ENCODE data around the gene VWA8.
"Not testable (repeated sequence)": the region's sequence is repeated elsewhere in the genome, so short reads cannot be mapped to it uniquely, and the experiment has no call there.

VWA8 gene

GRCh38 chr13:41641429-41641828 is 319.5 kb downstream of the VWA8 start:
- TF ChIP-seq GATA1 (IDR thresholded peaks at IDR 0.05; ENCODE audit: low read depth, low read length) (no peak), POLR2A (IDR thresholded peaks at IDR 0.05; ENCODE audit: low read length) (no peak)
- DNase-seq: no peak

- DNase-seq: no peak
- TF ChIP-seq POLR2A (IDR thresholded peaks at IDR 0.05; ENCODE audit: low read length): no peak
- no peak for TF ChIP-seq GATA1 (IDR thresholded peaks at IDR 0.05; ENCODE audit: low read depth, low read length)
Measured at GRCh38 chr13:41639955-41640780, 320.7 kb downstream of the VWA8 start.

GRCh38 chr13:41639237-41639904 is 321.5 kb downstream of the VWA8 start:
- no peak for TF ChIP-seq GATA1 (IDR thresholded peaks at IDR 0.05; ENCODE audit: low read depth, low read length)
- no peak for DNase-seq

GRCh38 chr13:41637586-41637985 is 323.3 kb downstream of the VWA8 start:
- no peak for DNase-seq
- TF ChIP-seq GATA1 (IDR thresholded peaks at IDR 0.05; ENCODE audit: low read depth, low read length): no peak
- TF ChIP-seq POLR2A (IDR thresholded peaks at IDR 0.05; ENCODE audit: low read length): no peak

DNA sequence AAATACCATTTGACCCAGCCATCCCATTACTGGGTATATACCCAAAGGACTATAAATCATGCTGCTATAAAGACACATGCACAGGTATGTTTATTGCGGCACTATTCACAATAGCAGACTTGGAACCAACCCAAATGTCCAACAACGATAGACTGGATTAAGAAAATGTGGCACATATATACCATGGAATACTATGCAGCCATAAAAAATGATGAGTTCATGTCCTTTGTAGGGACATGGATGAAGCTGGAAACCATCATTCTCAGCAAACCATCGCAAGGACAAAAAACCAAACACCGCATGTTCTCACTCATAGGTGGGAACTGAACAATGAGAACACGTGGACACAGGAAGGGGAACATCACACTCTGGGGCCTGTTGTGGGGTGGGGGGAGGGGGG is 323.9 kb downstream of the VWA8 start:
- not testable (repeated sequence) for DNase-seq

- not testable (repeated sequence) for DNase-seq
Measured at GRCh38 chr13:41636590-41636989, 324.3 kb downstream of the VWA8 start.

DNA sequence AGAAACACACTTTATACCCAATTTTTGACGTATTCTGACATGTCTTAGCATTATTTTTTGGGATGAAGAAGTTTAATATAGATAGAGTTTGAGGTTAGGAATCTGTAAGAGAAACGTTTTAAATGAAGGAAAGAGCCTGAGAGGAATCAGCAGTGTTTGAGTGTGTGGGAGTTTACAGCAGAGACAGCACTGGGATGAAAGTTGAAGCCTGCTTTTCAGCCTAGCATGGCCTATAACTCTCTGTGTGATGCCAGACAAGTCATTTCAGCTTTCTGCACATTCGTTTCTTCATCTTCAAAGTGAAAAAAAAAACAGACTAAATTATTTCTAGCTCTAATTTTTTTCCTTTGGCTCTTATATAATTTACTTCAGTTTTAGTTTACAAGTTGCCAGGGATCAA is 326.5 kb downstream of the VWA8 start:
- no peak for TF ChIP-seq POLR2A (IDR thresholded peaks at IDR 0.05; ENCODE audit: low read length)
- no peak for TF ChIP-seq GATA1 (IDR thresholded peaks at IDR 0.05; ENCODE audit: low read depth, low read length)
- no peak for DNase-seq

DNA sequence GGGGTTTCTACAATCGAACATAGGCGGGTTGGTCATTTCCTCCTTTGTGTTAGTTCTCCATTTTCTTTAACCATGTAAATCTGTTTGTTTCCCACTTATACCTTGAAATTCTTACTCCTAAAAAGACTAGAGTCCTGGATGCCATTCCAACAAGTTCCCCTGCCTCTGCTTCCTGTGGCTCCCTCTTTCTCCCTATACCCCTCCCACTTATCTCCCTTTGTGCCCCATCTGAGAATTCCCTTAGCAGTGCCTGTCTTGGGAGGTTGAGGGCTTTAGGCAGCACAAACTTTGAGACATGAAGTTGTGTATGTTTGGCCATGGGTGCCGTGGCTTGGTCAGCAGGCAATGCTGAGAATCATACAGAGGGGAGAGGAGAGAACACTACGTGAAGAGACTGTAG is 327.1 kb downstream of the VWA8 start:
- DNase-seq: no peak
- no peak for TF ChIP-seq GATA1 (IDR thresholded peaks at IDR 0.05; ENCODE audit: low read depth, low read length)
- no peak for TF ChIP-seq POLR2A (IDR thresholded peaks at IDR 0.05; ENCODE audit: low read length)

DNA sequence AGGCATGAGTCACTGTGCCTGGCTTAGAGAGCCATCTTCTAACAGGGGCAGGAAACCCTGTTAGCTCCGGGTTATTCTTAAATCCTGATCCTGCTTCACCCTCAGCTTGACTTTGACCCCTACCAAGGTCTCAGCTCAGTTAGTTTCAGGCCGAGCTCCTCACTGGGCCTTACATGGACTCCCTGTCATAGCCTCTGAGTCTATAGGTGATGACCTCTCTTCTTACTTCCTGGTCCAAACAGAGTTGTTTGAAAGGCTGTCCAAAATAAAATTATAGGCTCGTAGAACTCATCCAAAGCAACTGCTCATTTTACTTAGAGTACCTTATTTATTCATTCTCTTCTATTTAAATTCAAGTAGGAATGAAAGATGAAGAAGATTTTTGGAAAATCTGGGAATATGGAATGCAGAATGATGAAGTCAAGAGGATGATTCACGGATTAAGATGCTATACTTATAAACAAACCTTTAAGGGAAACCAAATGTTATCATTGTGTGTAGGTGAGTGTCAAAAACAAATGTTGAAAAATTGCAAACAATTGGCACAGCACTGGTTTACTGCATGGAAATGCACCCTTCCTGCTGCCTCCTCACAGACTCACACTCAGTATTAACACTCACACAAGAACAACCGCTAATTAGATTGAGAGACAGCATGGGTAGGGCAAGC is 329.5 kb downstream of the VWA8 start:
- DNase-seq: no peak
- TF ChIP-seq GATA1 (IDR thresholded peaks at IDR 0.05; ENCODE audit: low read depth, low read length) (no peak), POLR2A (IDR thresholded peaks at IDR 0.05; ENCODE audit: low read length) (no peak)

GRCh38 chr13:41627425-41627824 is 333.5 kb downstream of the VWA8 start:
- TF ChIP-seq POLR2A (IDR thresholded peaks at IDR 0.05; ENCODE audit: low read length) (no peak), GATA1 (IDR thresholded peaks at IDR 0.05; ENCODE audit: low read depth, low read length) (no peak)
- DNase-seq: no peak

GRCh38 chr13:41624041-41624440 is 336.9 kb downstream of the VWA8 start:
- TF ChIP-seq GATA1 (IDR thresholded peaks at IDR 0.05; ENCODE audit: low read depth, low read length) (no peak), POLR2A (IDR thresholded peaks at IDR 0.05; ENCODE audit: low read length) (no peak)
- DNase-seq: no peak

DNA sequence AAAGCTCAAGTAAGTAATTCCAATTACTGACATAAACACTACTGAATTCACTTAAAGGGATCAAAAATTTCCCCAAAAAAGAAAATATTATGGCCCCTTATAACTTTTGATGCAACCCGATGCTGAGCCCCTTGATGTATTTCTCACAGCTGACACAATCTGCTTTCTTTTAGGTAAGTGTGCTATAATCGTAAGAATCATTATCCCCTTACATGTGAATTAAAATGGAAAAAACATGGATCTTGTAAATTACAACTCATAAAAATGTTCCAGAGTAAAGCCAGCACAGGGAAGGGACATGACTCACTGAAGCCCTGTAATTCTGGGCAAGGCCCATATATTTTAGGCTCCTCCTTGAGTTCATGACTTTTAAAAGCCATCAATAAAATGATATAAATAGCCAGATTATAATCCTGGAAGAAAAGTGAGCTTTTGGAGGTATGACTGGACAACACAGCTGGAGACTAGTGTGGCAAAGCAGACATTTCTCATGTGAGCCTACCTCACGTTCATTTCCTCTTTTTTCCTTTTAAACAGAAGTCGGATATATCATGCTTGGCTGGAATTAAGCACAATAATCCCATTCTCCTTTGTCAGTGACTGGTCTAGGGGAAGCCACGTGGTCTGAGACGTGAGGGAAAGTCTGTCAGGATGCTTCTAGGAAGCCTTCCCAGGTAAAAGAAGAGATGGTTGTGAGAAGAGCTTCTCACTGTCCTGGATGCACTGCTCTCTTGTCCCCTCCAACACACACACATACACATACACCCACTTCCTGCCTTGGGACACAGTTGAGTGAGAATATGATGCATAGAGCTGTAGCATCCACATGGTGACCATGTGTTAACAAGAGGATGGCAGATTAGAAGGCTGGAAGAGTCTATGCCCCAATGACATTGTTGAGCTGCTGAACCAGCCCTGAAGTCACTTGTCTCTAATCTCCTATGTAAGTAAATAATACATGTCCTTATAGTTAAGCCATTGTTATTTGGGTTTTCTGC is 338.2 kb downstream of the VWA8 start:
- TF ChIP-seq POLR2A (IDR thresholded peaks at IDR 0.05; ENCODE audit: low read length): no peak
- no peak for TF ChIP-seq GATA1 (IDR thresholded peaks at IDR 0.05; ENCODE audit: low read depth, low read length)
- no peak for DNase-seq

GRCh38 chr13:41621716-41622431 is 339.0 kb downstream of the VWA8 start:
- TF ChIP-seq GATA1 (IDR thresholded peaks at IDR 0.05; ENCODE audit: low read depth, low read length) (no peak), POLR2A (IDR thresholded peaks at IDR 0.05; ENCODE audit: low read length) (no peak)
- DNase-seq: no peak

- DNase-seq: not testable (repeated sequence)
Measured at GRCh38 chr13:41617633-41618032, 343.3 kb downstream of the VWA8 start.
